HG02852 (cell line): ENCODE measurements around the gene IFT172.

Experiments
- ATAC-seq: cut with Tn5 transposase; IDR thresholded peaks from one replicate; pipeline ENCODE4 v1.9.1; 2021; ENCODE audit warnings: mild to moderate bottlenecking, moderate library complexity; ENCODE audit not compliant: unreplicated experiment

Gene IFT172

DNA sequence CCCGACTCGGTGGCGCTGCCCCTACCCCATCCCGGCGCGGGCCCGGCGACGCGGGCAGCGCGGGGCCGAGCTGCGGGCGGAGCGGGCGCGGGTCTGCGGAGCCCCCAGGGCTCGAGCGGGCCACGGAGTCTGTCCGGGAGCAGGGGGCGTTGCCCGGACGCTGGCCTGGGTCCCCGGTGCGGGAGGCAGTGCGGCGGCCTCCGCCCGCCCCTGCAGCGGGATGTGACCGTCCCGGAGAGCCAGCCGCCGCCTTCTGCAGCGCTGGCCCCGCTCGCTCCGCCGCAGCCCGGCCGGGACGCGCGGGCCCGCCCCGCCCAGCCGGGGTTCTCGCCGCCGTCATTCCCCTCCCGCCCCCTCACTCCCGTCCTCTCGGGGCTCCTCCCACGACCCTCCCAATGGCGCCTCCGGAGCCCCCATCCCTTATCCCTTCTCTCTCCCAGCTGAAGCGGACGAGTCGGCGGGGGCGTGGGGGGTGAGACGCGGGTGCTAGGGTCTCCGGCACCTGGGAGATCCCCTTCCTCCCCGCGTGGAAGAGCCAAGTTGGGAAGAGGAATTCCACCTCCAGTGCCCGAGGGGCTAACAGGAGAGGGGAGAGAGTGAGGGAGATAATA is 5.5 kb upstream of the IFT172 start, which contains the start of gene FNDC4:
Gene FNDC4 (minus strand): TSS at position 257 of the 611 bp plus-strand sequence. CDS start 521 bp downstream, outside the sequence.
- ATAC-seq: no peak

DNA sequence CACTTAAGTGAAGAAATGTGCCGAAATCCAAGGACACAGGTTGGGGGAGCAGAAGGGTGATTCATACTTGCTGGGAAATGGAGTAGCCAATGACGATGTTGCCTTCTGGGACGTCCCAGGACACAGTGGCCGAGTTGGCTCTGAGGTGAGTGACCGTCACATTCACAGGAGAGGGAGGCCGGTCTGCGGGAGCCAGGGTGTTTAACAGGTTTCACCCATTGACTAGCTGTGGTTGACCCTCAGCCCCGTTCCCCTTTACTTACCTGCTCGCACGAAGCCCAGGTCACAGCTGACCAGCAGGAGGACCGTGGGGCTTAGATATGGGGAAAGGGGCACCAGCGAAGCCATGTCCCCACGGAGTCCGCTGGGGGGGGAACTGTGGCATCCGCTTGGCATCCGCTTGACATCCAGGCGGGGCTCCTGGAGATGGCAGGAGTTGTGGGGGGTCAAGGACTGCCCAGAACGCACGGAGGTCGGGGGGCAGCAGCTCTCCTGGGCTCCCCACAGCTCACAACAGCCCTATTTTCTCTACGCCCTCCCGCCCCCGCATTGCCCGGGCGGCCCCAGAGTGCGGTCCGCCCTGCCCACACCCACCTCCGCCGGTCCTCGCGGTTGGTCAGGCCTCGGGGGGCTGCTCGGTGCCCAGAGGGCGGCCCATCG is 4.9 kb upstream of the IFT172 start:
- no peak for ATAC-seq

DNA sequence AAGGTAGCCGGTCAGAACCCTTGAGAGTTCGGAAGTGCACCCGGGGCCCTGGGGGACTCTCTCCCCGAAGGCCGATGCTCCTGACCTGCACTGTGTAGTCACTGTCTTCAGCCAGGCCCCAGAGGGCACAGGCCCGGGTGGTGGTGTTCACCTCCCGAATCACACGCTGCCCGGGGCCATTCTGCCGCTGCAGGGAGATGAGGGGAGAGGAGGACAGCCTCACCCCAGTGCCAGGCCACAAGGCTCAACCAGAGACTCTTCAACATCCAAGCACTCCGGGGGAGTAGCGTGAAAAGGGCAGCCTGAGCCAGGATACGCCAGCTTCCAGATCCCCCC is 4.4 kb upstream of the IFT172 start:
- ATAC-seq: no peak

GRCh38 chr2:27492557-27492956 is 3.0 kb upstream of the IFT172 start:
- no peak for ATAC-seq

GRCh38 chr2:27489118-27489497 is 435 bp downstream of the IFT172 start:
- peak; percentile 0 for ATAC-seq

DNA sequence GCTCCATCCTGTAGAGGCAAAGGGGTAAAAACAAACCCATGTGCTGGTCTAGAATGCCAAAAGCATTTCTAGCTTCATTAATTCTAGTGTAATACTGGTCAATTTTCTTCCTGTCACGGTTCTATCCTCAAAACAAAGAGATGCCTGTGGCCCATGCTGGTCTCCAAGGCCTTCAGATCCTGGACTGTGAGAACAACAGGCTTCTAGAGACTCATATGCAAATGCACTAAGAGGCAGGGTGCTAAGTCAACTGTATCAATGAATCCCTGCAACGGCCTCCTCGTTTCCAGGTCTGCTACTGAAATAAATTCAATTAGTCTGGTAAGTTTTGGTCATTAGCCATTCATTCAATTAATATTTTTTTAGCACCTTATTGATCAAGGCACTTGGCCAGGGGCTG is 4.0 kb downstream of the IFT172 start:
- ATAC-seq: no peak

GRCh38 chr2:27471961-27472360 is 17.6 kb downstream of the IFT172 start:
- no peak for ATAC-seq

DNA sequence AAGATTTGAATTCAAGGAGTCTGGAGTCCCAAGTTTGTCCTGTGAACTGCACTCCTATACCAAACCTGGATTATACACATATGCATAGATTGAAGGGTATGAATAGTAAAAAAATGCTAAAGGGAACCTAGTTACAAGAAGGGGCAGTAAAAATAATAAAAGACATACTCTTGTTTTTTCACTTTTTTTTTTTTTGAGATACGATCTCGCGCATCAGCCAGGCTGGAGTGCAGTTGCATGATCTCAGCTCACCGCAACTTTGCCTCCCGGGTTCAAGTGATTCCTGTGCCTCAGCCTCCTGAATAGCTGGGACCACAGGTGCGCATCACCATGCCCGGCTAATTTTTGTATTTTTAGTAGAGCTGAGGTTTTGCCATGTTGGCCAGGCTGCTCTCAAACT is 25.1 kb downstream of the IFT172 start:
- ATAC-seq: no peak

DNA sequence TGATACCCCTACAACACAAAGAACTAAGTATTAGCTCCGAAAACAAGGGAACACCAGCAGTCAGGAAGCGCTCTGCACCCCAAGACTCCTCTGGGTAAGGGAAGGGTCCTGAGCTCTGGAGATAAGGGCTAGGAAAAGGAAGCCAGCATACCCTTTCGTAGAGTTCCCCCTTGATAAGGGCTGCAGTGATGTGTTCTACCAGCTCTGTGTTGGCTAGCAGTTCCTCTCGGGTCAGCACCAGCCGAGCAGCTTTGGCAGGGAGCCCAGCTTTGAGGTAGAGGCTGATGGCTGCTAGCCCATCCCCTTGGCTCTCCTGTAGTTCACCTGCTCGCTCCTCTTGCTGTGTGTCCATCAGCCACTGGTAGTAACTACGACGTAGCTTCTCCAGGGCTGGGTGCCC is 28.4 kb downstream of the IFT172 start:
- ATAC-seq: no peak

- ATAC-seq: no peak
These were observed 35.6 kb downstream of the IFT172 start for GRCh38 chr2:27453968-27454367.

- no peak for ATAC-seq
These were observed 38.4 kb downstream of the IFT172 start for GRCh38 chr2:27451095-27451494.

- no peak for ATAC-seq
These were observed 41.2 kb downstream of the IFT172 start for GRCh38 chr2:27448381-27448780.

GRCh38 chr2:27446057-27446456 is 43.5 kb downstream of the IFT172 start:
- no peak for ATAC-seq

DNA sequence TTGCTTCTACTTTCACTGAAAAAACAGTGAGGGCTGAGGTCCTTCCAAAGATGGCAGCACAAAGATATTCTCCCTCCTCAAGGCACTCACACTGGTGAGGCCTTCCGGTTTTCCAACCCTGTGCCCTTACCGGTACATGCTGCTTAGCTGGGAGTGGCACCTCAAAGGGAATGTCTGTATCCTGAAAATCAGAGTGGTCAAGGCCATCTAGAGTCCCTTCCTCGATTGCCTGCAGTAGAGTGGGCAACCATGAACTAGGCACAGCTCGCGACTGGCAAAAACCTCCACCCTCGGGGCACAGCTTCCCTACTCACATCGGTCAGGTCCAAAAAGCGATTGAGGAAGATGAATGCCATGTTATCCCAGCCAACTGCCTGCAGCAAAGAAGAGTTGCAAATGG is 43.9 kb downstream of the IFT172 start:
- ATAC-seq: no peak

DNA sequence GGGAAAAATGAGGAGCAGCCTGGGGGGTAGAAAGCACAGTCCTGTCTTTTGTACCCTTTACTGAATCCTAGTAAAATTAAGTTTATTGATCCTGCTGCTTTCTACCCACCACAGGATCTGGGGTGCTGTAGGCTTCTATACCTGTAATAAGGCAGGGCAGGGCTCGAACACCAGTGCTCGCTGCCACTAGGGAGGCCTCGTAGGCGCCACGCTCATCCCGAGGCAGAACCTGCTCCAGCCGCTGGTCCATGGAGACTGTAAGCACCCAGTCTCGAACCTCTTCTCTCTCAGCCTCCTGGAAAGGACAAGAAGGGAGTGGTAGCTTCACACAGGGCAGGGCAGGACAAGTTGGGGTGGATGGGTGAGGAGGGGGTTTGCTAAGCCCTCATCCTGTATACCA is 44.4 kb downstream of the IFT172 start:
- no peak for ATAC-seq

- no peak for ATAC-seq
These were observed 46.6 kb downstream of the IFT172 start for GRCh38 chr2:27442920-27443282.

- ATAC-seq: no peak
These were observed 47.3 kb downstream of the IFT172 start, which contains the start of gene KRTCAP3 for GRCh38 chr2:27441958-27442919. KRTCAP3 (plus strand) TSS chr2:27442381; CDS start chr2:27442413, 32 bp downstream.

DNA sequence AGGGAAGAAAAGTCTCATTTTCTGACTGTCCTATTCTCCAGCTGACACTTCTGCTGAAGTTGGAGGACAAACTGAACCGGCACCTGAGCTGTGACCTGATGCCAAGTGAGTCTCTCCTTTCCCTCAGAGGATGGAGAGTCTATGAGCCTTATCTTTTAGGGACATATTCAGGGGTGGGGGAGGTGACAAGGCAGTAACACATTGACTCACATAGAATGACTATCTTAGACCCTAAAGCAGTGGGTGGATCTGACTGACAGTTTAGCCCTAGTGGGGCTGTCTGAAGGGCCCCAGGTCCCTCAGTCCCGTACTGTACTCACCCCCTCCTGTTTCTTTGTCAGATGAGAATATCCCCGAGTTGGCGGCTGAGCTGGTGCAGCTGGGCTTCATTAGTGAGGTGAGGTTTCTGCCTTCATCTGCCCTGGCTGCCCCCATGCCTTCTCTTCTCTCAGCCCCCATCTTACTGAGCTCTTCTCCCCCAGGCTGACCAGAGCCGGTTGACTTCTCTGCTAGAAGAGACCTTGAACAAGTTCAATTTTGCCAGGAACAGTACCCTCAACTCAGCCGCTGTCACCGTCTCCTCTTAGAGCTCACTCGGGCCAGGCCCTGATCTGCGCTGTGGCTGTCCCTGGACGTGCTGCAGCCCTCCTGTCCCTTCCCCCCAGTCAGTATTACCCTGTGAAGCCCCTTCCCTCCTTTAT is 48.2 kb downstream of the IFT172 start:
- ATAC-seq: no peak

GRCh38 chr2:27435628-27436027 is 53.9 kb downstream of the IFT172 start:
- no peak for ATAC-seq

DNA sequence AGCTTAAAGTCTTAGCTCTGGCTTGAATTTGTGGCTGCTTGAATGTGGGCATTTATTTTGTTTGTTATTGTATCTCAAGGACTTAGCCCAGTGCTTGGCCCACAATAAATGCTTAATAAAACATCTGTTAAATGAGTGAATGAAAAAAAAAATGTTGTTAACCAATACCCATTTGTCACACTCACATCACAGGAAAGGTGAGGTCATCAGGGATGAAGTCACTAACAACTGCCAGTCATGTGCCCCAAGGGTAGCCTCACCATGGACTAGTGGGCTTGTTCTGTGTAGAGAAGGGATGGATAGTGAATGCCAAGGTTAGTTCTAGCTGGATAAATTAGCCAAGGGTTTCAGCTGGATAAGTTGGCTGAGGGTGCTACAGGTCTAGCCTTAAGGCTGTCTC is 58.1 kb downstream of the IFT172 start:
- no peak for ATAC-seq

DNA sequence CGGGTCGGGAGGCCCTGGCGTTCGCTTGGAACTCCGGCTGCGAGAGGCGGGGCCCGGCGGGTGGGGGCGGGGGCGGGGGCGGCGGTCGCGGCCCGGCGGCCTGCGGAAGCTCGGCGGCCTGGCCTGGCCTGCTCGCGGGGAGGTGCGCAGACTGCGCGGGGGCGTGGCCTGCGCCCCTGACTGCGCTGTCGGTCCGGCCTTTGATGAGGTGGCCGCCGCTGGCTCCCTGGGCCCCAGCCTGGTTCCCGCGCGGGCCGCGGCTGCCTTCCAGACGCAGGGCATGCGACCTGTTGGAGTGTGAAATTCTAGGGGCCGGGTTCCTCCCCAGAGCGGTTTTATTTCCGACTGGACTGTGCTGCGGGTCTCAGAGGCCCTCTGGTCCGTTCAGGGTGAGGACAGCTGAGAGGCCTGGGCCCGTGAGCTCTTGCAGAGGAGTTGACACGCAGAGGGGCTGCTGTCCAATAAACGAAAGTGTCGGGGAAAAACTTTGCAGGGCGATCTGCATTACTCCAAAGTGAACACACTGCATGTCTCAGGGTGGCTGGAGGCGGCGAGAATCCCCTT is 60.5 kb downstream of the IFT172 start:
- peak; percentile 68 for ATAC-seq
